T47D (cell line): Measurements from ENCODE around the gene NIPAL3.

Source experiments
- DNase-seq, 2 experiments: peaks; one replicate each; pipeline versions ENCODE4 v3.0.0 to v3.0.0-alpha.2; 2011 to 2012; ENCODE audit warnings: low read depth in 1 of 2, low spot score in 1 of 2
- JUND ChIP-seq: IDR thresholded peaks from 2 replicates; pipeline ENCODE4 v1.6.1; 2012; ENCODE audit warnings: low read depth
- in situ Hi-C: cut with HindIII; loops from 2 replicates; pipeline ENCODE4 v1.10.0; 2016; ENCODE audit warnings: low sequenced_read_pairs, low pct_unique_long_range_greater_than_20kb

NIPAL3 gene

DNA sequence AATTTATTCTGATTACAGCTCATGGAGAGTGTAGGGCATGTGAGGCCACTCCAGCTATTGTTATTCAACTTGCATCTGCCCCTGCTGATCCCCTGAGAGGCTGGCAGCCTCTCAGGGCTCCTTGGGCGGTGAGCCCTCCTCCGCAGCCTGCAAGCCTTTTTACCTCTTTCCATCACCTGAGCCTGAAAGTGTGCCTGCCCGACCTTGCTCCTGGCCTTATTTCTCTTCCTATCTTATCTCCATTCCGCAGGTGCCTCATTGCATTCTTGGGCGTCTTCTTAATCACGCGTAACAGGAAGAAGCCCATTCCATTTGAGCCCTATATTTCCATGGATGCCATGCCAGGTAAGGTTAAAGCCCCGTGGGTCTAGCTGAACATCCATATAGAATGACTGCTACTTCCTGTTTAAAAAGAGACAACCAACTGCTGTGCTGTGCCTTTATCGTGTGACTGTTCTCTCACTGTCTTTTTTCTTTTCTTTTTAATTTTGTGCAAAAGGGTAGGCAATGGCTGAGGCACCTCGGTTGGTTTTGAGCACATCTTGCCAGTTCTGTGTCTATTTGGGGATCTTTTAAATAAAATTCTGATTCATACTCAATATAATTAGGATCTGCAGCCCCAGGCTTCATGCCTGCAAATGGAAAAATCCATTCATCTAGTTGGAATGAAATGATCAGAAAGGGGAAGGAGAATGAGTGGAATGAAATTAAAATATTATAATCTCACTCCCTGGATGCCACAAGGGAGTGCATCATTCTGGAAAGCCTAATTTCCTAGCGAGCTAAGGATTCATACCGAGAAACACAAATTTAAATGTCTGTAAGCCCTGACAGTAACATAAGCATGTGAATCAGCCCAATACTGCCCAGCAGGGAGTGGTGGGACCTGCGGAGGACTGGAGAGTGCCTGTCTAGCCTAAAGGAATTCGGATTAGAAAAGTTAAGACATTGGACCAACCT is 48.5 kb downstream of the NIPAL3 start:
- no peak for DNase-seq
- in situ Hi-C loops = no loop called here
- no peak for TF ChIP-seq JUND

GRCh38 chr1:24465099-24465498 is 49.5 kb downstream of the NIPAL3 start:
- TF ChIP-seq JUND = no peak
- in situ Hi-C loops = no loop called here
- DNase-seq = no peak

- in situ Hi-C loops = no loop called here
- no peak for DNase-seq
- TF ChIP-seq JUND = no peak
Measured at GRCh38 chr1:24465638-24466037, 50.0 kb downstream of the NIPAL3 start.

DNA sequence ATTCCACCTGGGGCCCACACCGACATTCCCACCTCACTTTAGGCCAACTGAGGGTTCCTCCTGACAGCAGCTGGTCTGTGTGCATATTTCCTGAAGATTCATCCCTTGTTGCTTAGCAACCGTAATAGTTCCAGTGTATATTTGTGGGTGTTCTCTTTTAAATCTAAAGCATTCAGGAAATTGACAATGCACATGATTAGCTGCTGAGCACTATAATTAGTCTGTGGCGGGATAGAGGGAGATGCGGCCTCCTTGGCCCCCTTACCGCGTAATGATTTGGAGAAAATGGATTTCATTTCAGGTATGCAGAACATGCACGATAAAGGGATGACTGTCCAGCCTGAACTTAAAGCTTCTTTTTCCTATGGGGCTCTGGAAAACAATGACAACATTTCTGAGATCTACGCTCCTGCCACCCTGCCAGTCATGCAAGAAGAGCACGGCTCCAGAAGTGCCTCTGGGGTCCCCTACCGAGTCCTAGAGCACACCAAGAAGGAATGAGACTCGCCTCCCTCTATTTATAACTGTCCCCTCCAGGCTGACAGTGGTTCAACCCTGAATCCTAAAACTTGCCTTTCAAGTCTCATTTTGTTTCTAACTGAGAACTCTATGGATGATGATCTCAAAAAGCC is 53.2 kb downstream of the NIPAL3 start:
- TF ChIP-seq JUND = no peak
- in situ Hi-C loops = no loop called here

DNA sequence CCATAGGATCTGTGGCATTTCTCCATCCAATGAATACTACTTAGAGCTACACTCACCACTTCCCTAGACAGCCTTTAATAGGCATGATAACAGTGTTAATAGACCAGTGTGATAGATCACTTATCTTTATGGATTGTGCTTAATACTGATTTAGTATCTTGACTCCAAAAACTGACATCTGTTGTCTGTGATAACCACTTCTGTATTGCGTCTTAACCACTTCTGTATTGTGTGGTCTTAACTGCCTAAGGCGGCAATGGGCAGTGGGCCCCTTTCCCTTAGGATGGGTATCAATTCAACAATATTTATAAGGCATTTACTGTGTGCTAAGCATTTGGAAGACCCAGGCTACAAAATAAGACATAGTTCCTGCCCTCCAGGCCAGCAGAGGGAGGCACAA is 55.0 kb downstream of the NIPAL3 start:
- in situ Hi-C loops = no loop called here
- no peak for TF ChIP-seq JUND
- DNase-seq = no peak

More for the DNA sequence above, 53.2 kb downstream of the NIPAL3 start:
- no peak for DNase-seq

DNA sequence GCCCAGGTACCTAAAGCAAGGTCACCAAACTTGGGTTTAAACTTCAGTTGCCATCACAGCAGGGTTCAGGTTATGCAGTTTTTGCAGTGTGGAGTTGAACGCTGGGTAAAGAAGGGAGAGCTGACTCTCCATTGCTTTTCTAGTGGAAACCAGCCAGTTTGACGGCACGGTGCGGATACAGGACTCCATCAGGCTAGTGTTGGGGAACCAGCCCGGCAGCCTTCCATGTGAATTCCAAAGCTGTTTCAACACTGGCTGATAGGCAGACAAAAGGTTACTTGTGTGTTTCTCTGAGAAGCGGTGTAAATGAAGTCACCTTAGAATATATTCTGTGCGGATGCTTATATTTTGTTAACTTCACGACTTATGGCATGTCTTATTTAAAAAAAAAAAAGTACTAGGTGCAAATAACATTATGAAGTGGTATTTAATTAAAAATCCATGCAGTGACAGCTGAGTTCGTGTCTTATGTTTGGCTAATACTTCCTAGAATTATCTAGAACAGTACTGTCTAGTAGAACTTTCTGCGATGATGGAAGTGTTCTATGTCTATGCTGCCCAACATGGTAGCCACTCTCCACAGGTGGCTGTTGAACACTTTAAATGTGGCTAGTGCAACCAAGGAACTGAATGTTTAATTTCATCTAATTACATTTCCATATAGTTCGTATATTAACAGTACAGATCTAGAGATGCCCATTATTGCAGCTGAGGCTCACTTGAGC is 57.1 kb downstream of the NIPAL3 start:
- DNase-seq = peak in 1 of 2 experiments; percentile 72
- in situ Hi-C loops = no loop called here
- TF ChIP-seq JUND = no peak

GRCh38 chr1:24474193-24474592 is 58.6 kb downstream of the NIPAL3 start:
- in situ Hi-C loops = no loop called here
- TF ChIP-seq JUND = no peak
- DNase-seq = no peak

DNA sequence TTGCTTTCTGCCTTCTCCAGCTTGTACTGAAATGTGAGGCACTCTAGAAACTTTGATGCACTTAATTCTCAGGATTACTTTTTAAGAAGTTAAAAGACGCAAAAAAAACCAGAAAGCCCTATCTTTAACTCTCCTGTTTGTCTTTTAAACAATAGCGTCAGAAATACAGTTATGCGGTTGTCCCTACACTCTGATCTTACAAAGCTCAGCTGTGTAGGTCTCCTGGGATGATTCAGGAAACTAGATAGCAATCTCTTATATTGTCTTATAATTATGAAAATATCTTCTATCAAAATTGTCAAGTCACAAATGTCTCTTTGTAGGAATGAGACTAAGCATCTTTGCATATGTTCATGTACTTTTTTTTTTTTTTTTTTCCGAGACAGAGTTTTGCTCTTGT is 60.1 kb downstream of the NIPAL3 start:
- no peak for DNase-seq
- in situ Hi-C loops = no loop called here
- TF ChIP-seq JUND = no peak

GRCh38 chr1:24476571-24476970 is 61.0 kb downstream of the NIPAL3 start:
- TF ChIP-seq JUND = no peak
- no peak for DNase-seq
- in situ Hi-C loops = no loop called here

GRCh38 chr1:24477309-24477708 is 61.7 kb downstream of the NIPAL3 start:
- no peak for DNase-seq
- no peak for TF ChIP-seq JUND

DNA sequence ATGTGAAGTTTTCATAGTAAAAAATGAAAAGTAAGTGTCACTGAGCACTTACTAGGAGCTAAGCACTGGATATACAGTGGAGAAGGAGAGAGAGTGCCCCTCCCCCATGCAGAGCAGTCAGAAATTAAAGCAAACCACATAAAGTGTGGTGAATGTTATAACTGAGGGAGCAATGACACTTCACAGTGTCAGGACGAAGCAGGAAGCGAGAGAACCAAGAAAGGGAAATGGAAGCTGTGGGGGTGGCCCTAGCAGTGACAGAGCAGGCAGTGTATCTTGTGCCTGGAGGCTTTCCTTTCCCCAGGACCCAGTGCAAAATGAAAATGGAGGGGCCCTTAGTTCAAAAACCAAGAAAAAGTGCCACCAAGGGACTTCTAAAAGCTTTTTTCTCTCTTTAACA is 65.5 kb downstream of the NIPAL3 start:
- DNase-seq = no peak
- in situ Hi-C loops = no loop called here
- TF ChIP-seq JUND = no peak

More at GRCh38 chr1:24477309-24477708, 61.7 kb downstream of the NIPAL3 start:
- in situ Hi-C loops = no loop called here

GRCh38 chr1:24481843-24482610 is 66.4 kb downstream of the NIPAL3 start:
- DNase-seq = no peak
- in situ Hi-C loops = no loop called here
- TF ChIP-seq JUND = no peak
